CD4-positive, alpha-beta T cell treated with Interleukin-1 beta for 1 hour (primary cell): ENCODE data around the gene POLR1F.
"Not testable (repeated sequence)": the region's sequence is repeated elsewhere in the genome, so short reads cannot be mapped to it uniquely, and the experiment has no call there.

Experiments used
- DNase-seq, 2 donors: peaks; one replicate each; pipeline ENCODE4 v3.0.0-alpha.2; 2020 to 2022

POLR1F gene, protein sequence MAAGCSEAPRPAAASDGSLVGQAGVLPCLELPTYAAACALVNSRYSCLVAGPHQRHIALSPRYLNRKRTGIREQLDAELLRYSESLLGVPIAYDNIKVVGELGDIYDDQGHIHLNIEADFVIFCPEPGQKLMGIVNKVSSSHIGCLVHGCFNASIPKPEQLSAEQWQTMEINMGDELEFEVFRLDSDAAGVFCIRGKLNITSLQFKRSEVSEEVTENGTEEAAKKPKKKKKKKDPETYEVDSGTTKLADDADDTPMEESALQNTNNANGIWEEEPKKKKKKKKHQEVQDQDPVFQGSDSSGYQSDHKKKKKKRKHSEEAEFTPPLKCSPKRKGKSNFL

DNA sequence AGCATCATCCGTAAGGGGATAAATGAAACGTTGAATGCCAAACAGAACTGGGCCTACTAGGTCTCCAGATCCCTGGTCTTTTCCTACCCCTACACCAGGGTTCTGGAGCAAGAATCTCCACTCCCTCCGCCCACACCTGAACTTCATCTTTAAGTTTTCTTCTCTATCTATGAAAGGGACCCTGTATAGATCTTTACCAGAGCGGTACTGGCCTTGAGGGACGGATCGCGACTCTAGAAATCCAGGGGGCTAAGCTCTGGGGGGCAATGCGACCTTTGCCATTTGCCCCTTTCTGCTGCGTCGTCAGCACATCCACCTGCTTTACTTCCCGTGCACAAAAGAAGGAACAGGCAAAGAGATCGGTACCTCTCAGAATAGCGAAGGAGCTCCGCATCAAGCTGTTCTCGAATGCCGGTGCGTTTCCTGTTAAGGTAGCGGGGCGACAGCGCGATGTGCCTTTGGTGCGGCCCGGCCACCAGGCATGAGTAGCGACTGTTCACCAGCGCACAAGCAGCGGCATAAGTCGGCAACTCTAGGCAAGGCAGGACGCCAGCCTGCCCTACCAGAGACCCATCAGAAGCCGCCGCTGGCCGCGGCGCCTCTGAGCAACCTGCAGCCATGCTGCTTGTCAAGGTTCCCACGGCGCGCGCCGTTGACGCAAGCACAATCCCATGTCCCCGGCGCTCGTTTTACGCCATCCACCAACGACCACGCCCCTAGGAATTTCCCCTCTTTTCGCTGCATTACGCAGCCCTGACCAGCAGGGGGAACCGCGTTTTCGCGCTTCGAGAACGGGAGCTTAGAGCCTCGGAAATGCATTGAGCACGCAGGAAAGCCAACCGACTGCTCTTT is at the start of gene POLR1F:
Gene POLR1F, minus strand, starts transcription at position 641 of the 852 bp plus-strand sequence. Its CDS starts 21 bp downstream, at position 620.
- peak; percentile 93 to 97 for DNase-seq

DNA sequence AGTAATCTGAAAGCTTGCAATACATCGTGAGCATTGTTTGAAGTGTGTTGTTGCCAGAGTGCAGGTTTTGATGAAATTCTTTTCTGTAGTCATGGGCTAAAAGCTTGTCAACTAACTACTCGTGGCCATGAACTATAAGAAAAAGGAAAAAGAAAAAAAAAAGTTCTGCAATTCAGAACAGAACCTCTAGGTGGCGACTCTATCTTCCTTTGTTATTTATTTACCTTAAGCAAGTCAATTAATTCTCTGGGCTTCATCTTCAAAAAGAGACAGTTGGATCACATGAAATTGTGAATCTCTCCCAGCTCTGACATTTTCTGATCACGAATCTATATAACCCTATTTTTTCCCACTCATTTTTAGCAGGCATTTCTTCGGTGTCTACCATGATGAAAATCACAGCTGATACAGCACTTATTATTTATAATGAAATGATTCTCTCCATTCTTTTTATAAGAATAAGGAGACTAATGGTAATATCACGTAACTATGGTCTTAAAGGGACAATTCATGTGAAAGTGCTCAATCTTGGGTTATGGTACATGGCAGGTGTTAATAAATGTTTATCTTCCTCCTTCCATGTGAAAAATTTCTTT is 45.8 kb upstream of the POLR1F start:
- peak in 1 of 2 donors; percentile 25 for DNase-seq

DNA sequence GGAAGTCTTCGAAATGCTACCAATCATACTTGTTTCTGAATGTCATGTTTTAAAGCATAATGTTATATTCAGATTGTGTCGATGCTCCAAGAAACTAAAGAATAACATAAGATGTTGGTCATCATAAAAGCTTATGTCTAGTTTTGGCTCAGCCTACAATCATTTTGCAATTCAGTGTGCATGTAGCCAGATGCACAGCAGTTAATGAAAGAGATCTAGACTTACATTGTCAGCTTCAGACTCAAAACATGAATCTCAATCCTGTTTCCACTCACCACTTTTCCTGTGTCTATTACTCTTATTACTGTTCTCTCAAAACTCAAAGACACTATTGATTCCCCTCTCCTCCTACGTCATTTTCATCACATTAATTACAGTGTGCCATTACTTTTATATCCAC is 43.2 kb upstream of the POLR1F start:
- no peak for DNase-seq

DNA sequence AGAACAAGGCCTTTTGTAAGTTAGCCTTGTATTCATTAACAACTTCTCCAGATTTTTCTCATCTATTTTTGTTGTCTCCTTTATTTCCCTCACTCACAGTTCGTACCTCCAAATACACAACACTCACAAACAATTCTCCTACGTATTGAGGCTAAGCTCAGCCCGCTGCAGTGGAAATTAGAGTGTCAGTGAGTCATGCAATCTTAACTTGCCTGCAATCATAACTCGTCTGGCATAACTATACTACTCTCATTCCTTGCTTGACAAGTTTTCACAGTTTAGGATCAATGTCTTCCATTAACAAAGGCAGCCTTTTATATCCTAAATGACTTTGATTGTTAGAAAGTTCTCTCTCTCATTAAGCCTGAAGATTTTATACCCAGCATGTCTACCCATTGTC is 40.8 kb upstream of the POLR1F start:
- no peak for DNase-seq

DNA sequence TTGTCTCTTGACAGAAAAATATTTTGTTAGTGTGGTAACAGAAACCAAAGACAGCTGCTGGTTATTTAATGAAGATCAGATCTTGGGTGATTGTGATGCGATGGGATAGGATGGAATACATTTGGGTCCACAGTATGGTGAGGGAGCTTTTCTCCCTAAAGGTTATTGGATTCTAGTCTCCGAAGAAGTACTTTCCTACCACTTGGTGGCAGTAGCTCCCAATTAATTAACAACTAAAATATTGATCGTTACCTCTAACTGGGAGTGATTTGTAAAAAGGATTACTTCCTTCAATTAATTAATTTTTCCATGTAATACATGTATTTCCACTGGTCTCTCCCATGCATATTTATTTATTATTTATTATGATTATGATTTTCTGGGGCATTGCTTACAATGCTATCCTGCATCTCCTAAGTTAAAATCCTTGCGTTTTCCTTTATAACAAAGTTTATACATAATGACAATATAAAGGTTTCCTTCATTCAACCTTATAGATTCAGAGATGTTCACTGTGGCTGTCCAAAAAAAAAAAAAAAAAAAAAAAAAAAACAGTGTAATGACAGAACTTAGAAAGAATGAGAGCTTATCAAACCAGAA is 39.0 kb upstream of the POLR1F start:
- peak in 1 of 2 donors; percentile 2 for DNase-seq

DNA sequence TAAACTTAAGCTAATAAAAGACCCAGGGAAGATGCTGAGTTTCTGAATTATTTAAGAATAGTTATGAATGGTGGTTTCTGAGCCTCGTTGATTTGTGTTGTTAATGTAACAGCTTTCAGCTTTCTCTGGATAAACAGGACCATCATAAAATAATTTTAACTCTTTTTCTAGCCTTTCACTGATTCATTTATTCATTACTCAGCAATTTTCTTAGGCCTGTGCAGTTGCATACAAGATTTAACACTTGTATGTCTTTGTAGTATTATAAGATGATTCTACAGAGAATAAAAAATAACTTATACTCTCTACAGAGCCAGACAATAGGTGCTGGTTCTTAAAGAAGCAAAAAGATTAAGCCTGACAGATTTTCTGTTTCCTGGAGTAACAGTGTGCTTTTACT is 35.2 kb upstream of the POLR1F start:
- no peak for DNase-seq

DNA sequence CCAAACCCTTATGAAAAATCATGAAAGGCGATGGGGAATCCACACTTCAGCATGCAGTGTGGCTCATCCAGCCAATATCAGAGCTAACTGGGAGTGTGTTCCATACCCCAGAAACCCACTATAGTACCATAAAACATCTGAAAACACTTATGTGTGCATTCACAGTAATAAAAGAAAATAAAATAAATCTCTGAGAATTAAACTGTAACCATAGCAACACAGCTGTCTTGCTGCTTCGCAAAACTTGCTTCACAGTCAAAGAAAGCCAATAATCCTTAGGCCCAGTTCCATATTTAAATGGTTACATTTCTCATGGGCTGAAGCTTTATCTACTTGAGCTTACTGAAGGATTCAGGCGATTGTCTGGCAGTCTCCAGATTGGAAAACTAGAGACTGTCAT is 19.9 kb upstream of the POLR1F start:
- DNase-seq: no peak

DNA sequence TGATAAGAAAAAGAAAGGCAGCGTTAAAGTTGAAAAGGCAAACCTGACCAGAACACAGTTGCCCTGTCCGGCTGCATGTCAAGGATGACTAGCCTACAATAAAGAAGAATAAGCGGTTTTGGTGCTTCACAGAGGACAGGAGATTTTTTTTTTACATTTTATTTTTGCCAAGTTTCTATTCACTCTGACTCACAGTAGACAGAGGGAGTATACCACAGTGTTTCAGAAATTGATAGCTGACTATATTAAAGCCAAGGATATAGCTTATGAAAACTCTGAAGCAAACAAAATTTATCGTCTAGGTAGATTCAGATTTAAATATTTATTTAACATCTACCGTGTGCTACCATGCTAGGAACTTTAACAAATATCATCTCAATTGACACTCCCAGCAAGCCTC is 16.9 kb upstream of the POLR1F start:
- DNase-seq: no peak

DNA sequence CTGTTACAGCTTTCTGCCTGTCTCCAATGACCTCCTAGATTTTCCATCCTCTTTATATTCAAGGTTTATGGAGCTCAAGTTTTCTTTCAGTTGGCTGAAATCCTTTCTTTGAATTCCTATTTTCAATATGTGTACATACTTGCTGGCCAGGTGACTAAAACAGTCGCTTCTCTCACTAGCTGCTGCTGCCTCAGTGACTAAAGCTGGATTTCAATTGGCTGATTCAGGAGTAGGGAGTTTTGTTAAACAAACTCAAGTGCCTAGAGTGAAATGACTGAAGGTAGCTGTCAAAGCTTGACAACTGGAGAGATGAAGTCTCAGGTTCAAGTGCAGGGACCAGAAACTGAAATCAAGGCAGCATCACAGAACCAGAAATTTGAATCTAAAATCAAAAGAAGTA is 6.7 kb upstream of the POLR1F start:
- no peak for DNase-seq

DNA sequence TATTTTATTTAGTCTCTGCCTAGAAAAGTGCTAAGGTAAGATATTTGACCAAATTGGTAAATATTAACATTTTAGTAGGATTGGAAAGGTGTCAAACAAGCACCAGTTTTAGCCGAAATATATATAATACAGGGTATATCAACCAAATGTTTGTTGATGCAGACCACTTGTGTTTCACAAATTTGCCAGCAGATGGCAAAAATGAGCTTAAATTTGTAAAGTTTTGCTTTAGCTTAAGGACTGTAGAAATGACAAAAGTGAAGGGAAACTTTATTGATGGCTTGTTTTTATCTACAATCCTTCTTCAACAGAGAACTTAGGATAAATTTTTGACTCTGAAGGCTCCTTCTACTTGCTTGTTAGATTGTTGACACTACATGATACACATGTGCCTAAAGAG is 4.8 kb upstream of the POLR1F start:
- DNase-seq: peak; percentile 18 to 63

DNA sequence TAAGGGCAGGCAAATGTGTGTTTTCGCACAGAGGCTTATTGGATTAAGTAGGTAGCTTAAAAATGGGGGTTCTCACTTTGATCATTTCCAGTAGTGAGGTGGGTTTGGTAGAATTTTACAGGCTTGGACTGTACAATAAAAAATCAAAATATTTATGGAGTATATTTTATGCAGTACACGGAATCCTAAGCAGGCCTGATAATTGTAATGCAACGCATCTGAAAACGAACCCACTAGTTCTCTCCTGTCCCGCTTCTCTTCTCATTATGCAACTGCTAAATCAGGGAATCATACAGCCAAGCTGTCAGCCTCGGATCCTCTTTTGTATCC is 377 bp upstream of the POLR1F start:
- no peak for DNase-seq

DNA sequence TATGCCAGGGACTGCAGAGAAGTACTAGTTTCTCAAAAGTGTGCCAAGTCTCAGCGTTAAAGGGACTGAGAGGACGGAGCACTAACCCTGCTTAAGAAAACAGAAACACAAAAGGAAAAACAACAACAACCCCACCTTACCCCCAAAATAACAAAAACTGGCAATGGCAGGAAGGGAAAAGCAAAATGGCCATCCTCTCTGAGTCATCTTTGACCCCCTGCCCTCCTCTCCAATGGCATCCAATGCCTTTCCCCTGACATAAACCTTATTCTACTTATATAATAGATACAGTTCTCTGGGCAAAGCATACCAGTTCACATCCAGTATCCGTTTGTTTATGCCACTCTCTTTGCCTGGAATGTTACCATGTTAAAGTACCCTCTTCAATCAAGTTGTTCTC is 1.6 kb downstream of the POLR1F start:
- DNase-seq: no peak

DNA sequence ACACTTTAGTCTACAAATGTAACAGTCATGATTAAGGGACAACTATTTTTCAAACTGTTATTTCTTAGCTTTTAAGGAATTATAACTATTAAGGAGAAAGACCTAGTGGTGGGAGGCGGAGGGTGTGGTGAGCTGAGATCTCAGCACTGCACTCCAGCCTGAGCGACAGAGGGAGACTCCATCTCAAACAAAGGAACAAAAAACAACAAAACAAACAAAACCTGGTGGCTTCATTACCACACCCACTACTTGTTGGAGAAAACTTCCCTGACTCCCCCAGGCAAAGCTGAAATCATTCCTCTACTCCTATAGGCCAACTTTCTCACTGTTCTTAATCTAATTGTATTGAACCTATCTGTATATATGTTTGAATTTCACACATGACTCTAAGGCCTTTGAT is 3.2 kb downstream of the POLR1F start:
- DNase-seq: no peak

DNA sequence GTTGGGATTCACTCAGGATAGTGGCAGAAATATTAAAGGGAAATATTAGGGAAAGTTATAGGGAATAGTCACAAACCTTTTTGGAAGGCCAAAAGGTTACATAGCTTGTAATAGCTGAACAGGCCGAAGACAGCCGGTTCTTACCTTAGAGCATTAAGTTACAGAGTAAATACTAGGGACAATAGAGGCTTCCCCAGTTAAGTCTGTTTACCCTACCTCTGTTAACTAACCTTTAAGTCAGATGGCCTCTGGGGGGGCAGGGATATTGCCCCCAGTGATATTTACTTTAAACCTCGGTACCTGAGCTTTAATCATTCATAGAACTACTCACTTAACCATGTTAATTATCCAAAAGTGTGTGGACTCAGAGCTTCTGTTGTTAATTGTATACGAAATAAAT is 7.4 kb downstream of the POLR1F start:
- DNase-seq: no peak

DNA sequence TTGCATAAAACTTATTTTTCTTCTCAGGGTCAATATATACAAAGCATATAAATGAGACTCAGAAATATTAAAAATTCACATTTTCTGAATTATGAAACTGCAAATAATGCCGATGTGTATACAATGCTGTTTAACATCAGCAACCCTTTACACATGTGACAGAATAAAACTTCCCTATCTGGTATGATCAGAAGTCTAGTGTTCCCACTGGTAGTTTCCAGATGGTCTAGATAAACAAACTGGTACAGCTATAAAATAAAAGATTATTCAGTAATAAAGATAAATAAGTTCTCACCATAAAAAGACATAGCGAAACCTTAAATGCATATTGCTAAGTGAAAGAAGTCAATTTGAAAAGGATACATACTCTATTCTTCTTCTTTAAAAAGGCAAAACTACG is 7.9 kb downstream of the POLR1F start:
- DNase-seq: no peak

DNA sequence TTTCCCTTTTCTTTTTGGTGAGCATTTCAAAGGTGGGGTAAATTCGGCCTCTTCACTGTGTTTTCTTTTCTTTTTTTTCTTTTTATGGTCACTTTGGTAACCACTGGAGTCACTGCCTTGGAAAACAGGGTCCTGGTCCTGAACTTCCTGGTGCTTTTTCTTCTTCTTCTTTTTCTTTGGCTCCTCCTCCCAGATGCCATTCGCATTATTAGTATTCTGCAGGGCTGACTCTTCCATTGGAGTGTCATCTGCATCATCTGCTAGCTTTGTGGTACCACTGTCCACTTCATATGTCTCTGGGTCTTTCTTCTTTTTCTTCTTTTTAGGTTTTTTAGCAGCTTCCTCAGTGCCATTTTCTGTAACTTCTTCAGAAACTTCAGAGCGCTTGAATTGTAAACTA is 10.5 kb downstream of the POLR1F start:
- DNase-seq: no peak

DNA sequence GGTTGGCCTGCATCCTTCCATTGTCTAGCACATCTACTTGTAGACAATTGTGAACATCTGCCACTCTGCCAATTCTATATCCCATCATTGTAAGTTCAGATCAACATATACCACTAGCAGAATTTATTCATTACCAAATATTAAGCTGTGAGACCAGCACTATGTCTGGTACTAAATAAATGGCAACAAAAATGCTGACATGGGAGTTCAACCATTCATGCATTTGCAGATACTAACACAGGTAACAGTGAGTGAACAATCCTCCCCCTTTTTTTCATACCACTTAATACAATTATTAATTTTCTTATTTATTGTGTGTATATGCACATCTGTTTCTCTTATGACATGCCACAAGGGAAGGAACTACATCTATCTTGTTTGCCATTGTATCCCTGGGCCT is 11.9 kb downstream of the POLR1F start:
- DNase-seq: no peak

DNA sequence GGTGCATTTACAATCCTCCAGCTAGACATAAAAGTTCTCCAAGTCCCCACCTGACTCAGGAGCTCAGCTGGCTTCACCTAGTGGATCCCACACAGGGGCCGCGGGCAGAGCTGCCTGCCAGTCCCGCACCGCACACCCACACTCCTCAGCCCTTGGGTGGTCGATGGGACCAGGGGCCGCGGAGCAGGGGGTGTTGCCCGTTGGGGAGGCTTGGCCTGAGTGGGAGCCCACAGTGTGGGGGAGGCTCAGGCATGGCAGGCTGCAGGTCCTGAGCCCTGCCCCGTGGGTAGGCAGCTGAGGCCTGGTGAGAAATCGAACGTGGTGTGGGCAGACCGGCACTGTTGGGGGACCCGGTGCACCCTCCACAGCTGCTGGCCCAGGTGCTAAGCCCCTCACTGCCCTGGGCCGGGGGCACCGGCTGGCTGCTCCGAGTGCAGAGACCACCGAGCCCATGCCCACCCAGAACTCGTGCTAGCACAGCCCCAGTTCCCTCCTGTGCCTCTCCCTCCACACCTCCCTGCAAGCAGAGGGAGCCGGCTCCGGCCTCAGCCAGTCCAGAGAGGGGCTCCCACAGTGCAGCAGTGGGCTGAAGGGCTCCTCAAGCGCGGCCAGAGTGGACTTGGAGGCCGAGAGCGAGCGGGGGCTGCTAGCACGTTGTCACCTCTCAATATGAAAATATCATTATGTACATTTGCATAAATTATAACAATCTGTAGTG is 16.6 kb downstream of the POLR1F start:
- DNase-seq: no peak

DNA sequence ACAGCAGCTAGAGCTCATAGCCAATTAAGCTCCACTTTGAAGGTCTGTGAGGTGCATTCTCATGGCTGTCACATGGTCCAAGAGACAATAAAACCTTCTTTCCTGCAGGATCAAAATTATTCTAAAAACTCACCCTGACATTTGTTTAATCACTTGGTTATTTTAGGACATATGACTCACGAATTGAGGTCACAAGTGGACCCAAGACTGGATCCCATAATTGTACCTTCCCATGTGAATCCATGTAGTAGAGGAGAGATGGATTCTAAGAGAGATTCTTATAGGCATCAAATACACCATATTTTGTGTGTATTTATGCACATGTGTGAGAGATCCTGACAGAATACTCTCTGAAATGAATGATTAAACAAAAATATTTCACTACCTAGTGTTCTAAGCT is 18.1 kb downstream of the POLR1F start:
- DNase-seq: no peak

DNA sequence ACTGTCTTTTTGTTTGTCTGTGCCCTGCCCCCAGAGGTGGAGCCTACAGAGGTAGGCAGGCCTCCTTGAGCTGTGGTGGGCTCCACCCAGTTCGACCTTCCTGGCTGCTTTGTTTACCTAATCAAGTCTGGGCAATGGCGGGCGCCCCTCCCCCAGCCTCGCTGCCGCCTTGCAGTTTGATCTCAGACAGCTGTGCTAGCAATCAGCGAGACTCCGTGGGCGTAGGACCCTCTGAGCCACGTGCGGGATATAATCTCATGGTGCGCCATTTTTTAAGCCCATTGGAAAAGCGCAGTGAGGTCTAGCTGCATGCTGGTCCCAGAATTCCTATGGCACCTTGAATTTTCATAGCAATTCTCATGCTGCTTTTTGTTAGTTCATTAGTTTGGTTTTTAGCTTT is 19.7 kb downstream of the POLR1F start:
- not testable (repeated sequence) for DNase-seq

DNA sequence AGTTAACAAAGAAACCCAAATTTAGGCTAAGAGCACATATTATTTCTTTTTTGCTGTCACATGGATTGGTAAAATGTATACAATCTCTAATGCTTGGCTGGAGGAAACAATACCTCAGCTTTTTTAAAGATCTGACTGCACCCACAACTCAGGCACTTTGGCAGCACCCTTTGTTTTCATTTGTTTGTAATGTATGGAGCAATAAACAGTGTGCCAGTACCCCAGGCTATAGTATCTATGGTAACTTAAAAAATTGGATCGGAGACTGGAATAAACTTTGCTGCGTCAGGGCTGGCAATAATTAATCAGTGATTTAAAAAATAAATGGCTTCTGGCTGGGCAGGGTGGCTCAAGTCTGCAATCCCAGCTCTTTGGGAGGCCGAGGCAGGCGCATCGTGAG is 27.2 kb downstream of the POLR1F start:
- DNase-seq: no peak

DNA sequence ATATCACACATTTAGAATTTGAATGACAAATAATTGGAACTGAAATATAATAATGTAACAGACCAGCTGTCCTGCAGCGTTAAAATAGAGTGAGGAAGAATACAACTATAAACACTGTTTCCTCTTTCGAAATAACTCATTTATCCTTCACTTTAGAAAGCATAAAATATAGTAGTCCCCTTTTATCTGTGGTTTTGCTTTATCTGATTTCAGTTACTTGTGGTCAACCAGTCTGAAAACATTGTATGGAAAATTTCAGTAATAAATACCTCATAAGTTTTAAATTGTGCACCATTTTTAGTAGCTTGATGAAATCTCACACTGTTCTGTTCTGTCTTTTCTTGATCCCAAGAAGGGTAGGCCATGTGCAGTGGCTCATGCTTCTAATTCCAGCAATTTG is 31.7 kb downstream of the POLR1F start:
- no peak for DNase-seq

DNA sequence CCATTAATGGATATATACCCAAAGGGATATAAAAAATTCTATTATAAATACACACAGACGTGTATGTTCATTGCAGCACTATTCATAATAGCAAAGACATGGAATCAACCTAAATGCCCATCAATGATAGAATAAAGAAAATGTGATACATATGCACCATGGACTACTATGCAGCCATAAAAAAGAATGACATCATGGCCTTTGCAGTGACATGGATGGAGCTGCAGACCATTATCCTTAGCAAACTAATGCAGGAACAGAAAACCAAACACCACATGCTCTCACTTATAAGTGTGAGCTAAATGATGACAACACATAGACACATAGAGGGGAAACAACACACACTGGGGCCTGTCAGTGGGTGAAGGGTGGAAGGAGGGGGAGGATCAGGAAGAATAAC is 33.0 kb downstream of the POLR1F start:
- no peak for DNase-seq
